ENCODE results near the gene ZNF646.
A peak's percentile ranks its signal among the peaks of the same experiment; 100 is the strongest.

The ZNF646 gene

DNA sequence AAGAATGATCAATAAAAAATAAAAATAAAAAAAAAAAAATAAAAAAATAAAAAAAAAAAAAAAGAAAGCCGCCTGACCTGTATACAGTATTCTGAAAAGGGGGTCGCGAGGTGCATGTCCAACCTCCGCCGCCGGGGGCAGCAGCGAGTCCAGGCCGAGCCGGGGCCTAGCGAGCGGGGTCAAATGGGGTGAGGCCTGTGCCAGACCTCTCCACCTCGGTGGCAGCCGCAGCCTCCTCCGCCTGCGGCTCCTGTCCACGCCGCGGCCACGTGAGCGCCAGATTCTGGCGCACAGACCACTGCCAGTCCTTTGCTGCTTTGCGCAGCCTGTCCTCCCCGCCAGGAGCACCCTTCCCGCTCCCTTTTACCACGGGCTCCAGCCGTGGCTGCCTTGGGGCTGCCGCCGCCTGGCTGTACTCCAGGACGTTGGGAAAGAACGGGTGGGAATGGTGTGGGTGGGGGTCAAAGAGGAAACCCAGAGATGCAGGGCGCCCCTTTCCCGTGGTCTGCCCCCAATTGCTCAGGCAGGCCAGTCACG, 31.5 kb downstream of the ZNF646 start:
- H3K18ac ChIP-seq (ENCODE audit: low read length), result no peak overlapping the region
- H3K14ac ChIP-seq (ENCODE audit: low read length), result no peak overlapping the region
- H3K27me3 ChIP-seq (ENCODE audit: insufficient read depth, low read length), result no peaks in the 10 kb centered on the region
- H4K12ac ChIP-seq (ENCODE audit: low read depth, low read length), result no peak overlapping the region
- H3K36me3 ChIP-seq (ENCODE audit: control insufficient read depth in 1 of 2, insufficient read depth in 2 of 2, low read length in 2 of 2), result peaks cover 15 to 17% of the 10 kb centered on the region in 2 experiments
- H3K4ac ChIP-seq (ENCODE audit: low read depth, low read length), result no peak overlapping the region
- H3K23ac ChIP-seq (ENCODE audit: low read length), result no peak overlapping the region
- no peak overlapping the region for H2AK5ac ChIP-seq (ENCODE audit: low read length)
- H3K9ac ChIP-seq (ENCODE audit: low read length), result no peak overlapping the region
- peaks cover 0 to 14% of the 10 kb centered on the region in 2 experiments for H3K4me1 ChIP-seq (ENCODE audit: control insufficient read depth in 1 of 2, insufficient read depth in 2 of 2, low read length in 2 of 2)
- H3K79me2 ChIP-seq (ENCODE audit: control insufficient read depth, insufficient read depth, low read length, poor library complexity), result peaks cover 6% of the 10 kb centered on the region
- H3K9me3 ChIP-seq (ENCODE audit: insufficient read depth, low read depth, low read length), result peaks cover 3% of the 10 kb centered on the region
- H3K27ac ChIP-seq (ENCODE audit: low read depth, low read length), result no peak overlapping the region
- H4K8ac ChIP-seq (ENCODE audit: low read depth, low read length), result no peak overlapping the region
- no peak overlapping the region for H2BK12ac ChIP-seq (ENCODE audit: low read length)
- peak; percentile 69 to 87 for DNase-seq
- no peak overlapping the region for H4K91ac ChIP-seq (ENCODE audit: low read depth, low read length)
- WGBS (ENCODE audit: extremely low coverage, insufficient coverage, insufficient read length), result no CpG with 5 or more reads among the region's 33 CpGs
- peak overlapping the region; percentile 29 for H3K4me2 ChIP-seq (ENCODE audit: low read length)
- H2BK120ac ChIP-seq (ENCODE audit: insufficient read depth, low read length, poor library complexity), result no peak overlapping the region
- peaks cover 6% of the 10 kb centered on the region for H3K79me1 ChIP-seq (ENCODE audit: low read length)
- no peak overlapping the region for H2BK5ac ChIP-seq (ENCODE audit: low read depth, low read length, poor library complexity)
- peak overlapping the region; percentile 32 for H2AFZ ChIP-seq (ENCODE audit: insufficient read depth, low read length, poor library complexity)
- H3K4me3 ChIP-seq (ENCODE audit: low read depth, low read length), result no peak overlapping the region

DNA sequence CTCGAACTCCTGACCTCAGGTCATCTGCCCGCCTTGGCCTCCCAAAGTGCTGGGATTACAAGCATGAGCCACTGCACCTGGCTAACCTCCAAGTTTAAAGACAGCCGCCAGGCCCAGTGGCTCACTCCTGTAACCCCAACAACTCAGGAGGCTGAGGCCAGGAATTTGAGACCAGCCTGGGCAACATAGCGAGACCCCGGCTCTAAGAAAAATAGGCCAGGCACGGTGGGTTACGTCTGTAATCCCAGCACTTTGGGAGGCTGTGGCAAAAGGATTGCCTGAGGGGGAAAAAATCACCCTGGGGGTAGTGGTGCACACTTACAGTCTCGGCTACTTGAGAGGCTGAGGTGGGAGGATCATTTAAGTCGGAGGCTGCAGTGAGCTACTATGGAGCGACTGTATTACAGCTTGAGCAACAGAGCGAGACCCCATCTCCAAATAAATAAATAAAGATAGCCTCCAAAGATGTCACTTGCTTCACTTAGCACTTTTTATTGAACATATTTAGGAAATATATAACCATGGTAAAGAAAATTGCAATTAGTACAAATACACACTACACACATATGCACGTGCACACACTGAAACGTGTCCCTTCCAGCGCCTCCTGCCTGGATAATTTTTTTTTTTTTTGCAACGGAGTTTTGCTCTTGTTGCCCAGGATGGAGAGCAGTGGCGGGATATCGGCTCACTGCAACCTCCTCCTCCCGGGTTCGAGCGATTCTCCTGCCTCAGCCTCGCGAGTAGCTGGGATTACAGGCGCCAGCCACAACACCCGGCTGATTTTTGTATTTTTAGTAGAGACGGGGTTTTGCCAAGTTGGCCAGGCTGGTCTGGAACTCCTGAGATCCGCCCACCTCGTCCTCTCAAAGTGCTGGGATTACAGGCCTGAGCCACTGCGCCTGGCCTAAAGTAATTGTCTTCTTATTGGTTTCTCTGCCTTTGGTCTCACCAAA, 32.6 kb downstream of the ZNF646 start:
- Histone ChIP-seq H3K4me3 (ENCODE audit: low read depth, low read length) (no peak overlapping the region), H2BK5ac (ENCODE audit: low read depth, low read length, poor library complexity) (no peak overlapping the region), H3K36me3 (ENCODE audit: control insufficient read depth in 1 of 2, insufficient read depth in 2 of 2, low read length in 2 of 2) (peaks cover 26 to 27% of the 10 kb centered on the region in 2 experiments), H2AFZ (ENCODE audit: insufficient read depth, low read length, poor library complexity) (no peak overlapping the region), H3K79me2 (ENCODE audit: control insufficient read depth, insufficient read depth, low read length, poor library complexity) (peaks cover 6% of the 10 kb centered on the region), H3K9me3 (ENCODE audit: insufficient read depth, low read depth, low read length) (peaks cover 3% of the 10 kb centered on the region), H3K9ac (ENCODE audit: low read length) (no peak overlapping the region), H4K91ac (ENCODE audit: low read depth, low read length) (no peak overlapping the region), H4K8ac (ENCODE audit: low read depth, low read length) (no peak overlapping the region), H3K27ac (ENCODE audit: low read depth, low read length) (no peak overlapping the region), H2AK5ac (ENCODE audit: low read length) (no peak overlapping the region), H3K27me3 (ENCODE audit: insufficient read depth, low read length) (no peaks in the 10 kb centered on the region), H3K4me2 (ENCODE audit: low read length) (no peak overlapping the region), H3K23ac (ENCODE audit: low read length) (no peak overlapping the region), H4K12ac (ENCODE audit: low read depth, low read length) (no peak overlapping the region), H2BK120ac (ENCODE audit: insufficient read depth, low read length, poor library complexity) (no peak overlapping the region), H3K4me1 (ENCODE audit: control insufficient read depth in 1 of 2, insufficient read depth in 2 of 2, low read length in 2 of 2) (peaks cover 0 to 14% of the 10 kb centered on the region in 2 experiments), H2BK12ac (ENCODE audit: low read length) (no peak overlapping the region), H3K79me1 (ENCODE audit: low read length) (peaks cover 6% of the 10 kb centered on the region), H3K4ac (ENCODE audit: low read depth, low read length) (no peak overlapping the region), H3K18ac (ENCODE audit: low read length) (no peak overlapping the region), H3K14ac (ENCODE audit: low read length) (no peak overlapping the region)
- WGBS (ENCODE audit: extremely low coverage, insufficient coverage, insufficient read length), result no CpG with 5 or more reads among the region's 28 CpGs
- DNase-seq, result no peak

DNA sequence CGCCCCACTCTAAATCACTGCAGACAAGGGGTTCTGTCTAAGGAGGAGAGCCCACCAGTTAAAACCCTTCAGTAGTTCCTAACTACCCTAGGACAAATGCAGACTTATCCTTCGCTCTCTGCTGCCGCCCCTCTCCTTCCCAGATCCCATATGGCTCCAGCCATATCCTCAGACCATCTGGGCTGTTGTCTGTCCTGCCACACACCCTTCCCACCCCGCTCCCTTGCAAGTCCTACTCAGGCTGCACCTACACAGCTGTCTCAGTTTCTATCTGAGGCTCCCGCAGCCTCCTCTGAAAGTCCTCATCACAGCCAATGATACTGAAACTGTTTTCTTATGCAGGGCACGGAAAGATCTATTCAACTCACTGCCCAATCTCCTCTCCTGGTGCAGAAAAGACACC, 33.2 kb downstream of the ZNF646 start:
- DNase-seq, result no peak
- peaks cover 6% of the 10 kb centered on the region for H3K79me1 ChIP-seq (ENCODE audit: low read length)
- H3K4me2 ChIP-seq (ENCODE audit: low read length), result no peak overlapping the region
- no peaks in the 10 kb centered on the region for H3K27me3 ChIP-seq (ENCODE audit: insufficient read depth, low read length)
- no peak overlapping the region for H3K4ac ChIP-seq (ENCODE audit: low read depth, low read length)
- no peak overlapping the region for H3K27ac ChIP-seq (ENCODE audit: low read depth, low read length)
- no peak overlapping the region for H3K23ac ChIP-seq (ENCODE audit: low read length)
- H3K18ac ChIP-seq (ENCODE audit: low read length), result no peak overlapping the region
- H3K4me3 ChIP-seq (ENCODE audit: low read depth, low read length), result no peak overlapping the region
- no CpG with 5 or more reads among the region's 6 CpGs for WGBS (ENCODE audit: extremely low coverage, insufficient coverage, insufficient read length)
- no peak overlapping the region for H3K14ac ChIP-seq (ENCODE audit: low read length)
- no peak overlapping the region for H4K91ac ChIP-seq (ENCODE audit: low read depth, low read length)
- peaks cover 6% of the 10 kb centered on the region for H3K79me2 ChIP-seq (ENCODE audit: control insufficient read depth, insufficient read depth, low read length, poor library complexity)
- peaks cover 0 to 14% of the 10 kb centered on the region in 2 experiments for H3K4me1 ChIP-seq (ENCODE audit: control insufficient read depth in 1 of 2, insufficient read depth in 2 of 2, low read length in 2 of 2)
- no peak overlapping the region for H3K9ac ChIP-seq (ENCODE audit: low read length)
- H4K12ac ChIP-seq (ENCODE audit: low read depth, low read length), result no peak overlapping the region
- H4K8ac ChIP-seq (ENCODE audit: low read depth, low read length), result no peak overlapping the region
- peaks cover 3% of the 10 kb centered on the region for H3K9me3 ChIP-seq (ENCODE audit: insufficient read depth, low read depth, low read length)
- no peak overlapping the region for H2BK5ac ChIP-seq (ENCODE audit: low read depth, low read length, poor library complexity)
- H2AK5ac ChIP-seq (ENCODE audit: low read length), result no peak overlapping the region
- no peak overlapping the region for H2AFZ ChIP-seq (ENCODE audit: insufficient read depth, low read length, poor library complexity)
- peaks cover 33 to 34% of the 10 kb centered on the region in 2 experiments for H3K36me3 ChIP-seq (ENCODE audit: control insufficient read depth in 1 of 2, insufficient read depth in 2 of 2, low read length in 2 of 2)
- no peak overlapping the region for H2BK12ac ChIP-seq (ENCODE audit: low read length)
- no peak overlapping the region for H2BK120ac ChIP-seq (ENCODE audit: insufficient read depth, low read length, poor library complexity)

DNA sequence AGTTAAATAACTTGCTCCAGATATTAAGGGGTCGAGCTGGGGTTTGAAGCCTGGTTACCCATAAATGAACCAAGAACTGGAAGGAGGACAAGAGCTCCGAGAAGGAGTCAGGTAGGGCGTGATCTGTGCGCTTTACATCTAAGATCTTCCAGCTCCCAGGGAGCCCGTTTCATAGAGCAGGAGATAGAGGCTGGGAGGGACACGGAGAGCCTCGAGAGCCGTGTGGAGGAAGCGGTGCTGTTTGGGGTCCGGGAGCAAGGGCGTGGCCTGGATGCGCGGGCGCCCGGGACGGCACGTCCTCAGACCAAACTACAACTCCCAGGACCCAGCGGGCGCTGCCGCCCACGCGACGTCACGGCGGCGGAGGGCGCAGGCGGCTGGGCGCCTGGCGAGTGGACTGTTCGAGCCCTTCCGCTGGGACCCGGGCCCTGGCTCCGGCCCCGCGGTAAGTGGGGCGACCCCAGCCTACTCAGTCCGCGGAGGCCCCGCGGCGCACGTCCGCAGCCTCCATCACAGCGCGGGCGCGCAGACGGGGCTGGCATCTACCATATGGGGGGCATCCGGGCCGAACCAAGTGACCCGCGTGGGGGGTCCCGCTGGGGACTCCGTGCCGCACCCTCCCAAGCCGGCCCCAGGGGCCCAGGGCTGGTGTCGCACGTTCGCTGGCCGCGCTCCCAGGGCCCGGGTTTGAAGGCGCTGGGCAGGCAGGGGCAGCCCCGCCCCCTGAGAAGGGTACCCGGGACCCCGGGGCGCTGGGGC, 34.0 kb downstream of the ZNF646 start, which contains the start of gene BCKDK:
Gene BCKDK (plus strand): TSS at position 352 of the 759 bp plus-strand sequence. CDS start 838 bp downstream, outside the sequence.
- Histone ChIP-seq H3K9ac (ENCODE audit: low read length) (peak within 1 kb of the TSS; percentile 93), H2BK5ac (ENCODE audit: low read depth, low read length, poor library complexity) (peak within 1 kb of the TSS; percentile 78), H3K27me3 (ENCODE audit: insufficient read depth, low read length) (no peaks in the 10 kb centered on the region), H3K4me2 (ENCODE audit: low read length) (peak within 1 kb of the TSS; percentile 92), H2BK120ac (ENCODE audit: insufficient read depth, low read length, poor library complexity) (peak within 1 kb of the TSS; percentile 94), H4K12ac (ENCODE audit: low read depth, low read length) (peak within 1 kb of the TSS; percentile 96), H3K14ac (ENCODE audit: low read length) (peak within 1 kb of the TSS; percentile 99), H2AK5ac (ENCODE audit: low read length) (peak within 1 kb of the TSS; percentile 83), H3K4ac (ENCODE audit: low read depth, low read length) (peak within 1 kb of the TSS; percentile 96), H3K27ac (ENCODE audit: low read depth, low read length) (no peak within 1 kb of the TSS), H4K91ac (ENCODE audit: low read depth, low read length) (peak within 1 kb of the TSS; percentile 97), H3K79me2 (ENCODE audit: control insufficient read depth, insufficient read depth, low read length, poor library complexity) (peaks cover 6% of the 10 kb centered on the region), H3K4me3 (ENCODE audit: low read depth, low read length) (peak within 1 kb of the TSS; percentile 97), H3K18ac (ENCODE audit: low read length) (peak within 1 kb of the TSS; percentile 95), H2BK12ac (ENCODE audit: low read length) (no peak within 1 kb of the TSS), H2AFZ (ENCODE audit: insufficient read depth, low read length, poor library complexity) (peak within 1 kb of the TSS; percentile 100), H4K8ac (ENCODE audit: low read depth, low read length) (peak within 1 kb of the TSS; percentile 98), H3K9me3 (ENCODE audit: insufficient read depth, low read depth, low read length) (peaks cover 2% of the 10 kb centered on the region), H3K4me1 (ENCODE audit: control insufficient read depth in 1 of 2, insufficient read depth in 2 of 2, low read length in 2 of 2) (peaks cover 0 to 14% of the 10 kb centered on the region in 2 experiments), H3K79me1 (ENCODE audit: low read length) (peaks cover 6% of the 10 kb centered on the region), H3K36me3 (ENCODE audit: control insufficient read depth in 1 of 2, insufficient read depth in 2 of 2, low read length in 2 of 2) (peaks cover 36 to 40% of the 10 kb centered on the region in 2 experiments), H3K23ac (ENCODE audit: low read length) (no peak within 1 kb of the TSS)
- WGBS (ENCODE audit: extremely low coverage, insufficient coverage, insufficient read length), result no CpG with 5 or more reads among the region's 68 CpGs
- DNase-seq, result peak in 1 of 2 donors; percentile 56

Measured in trophoblast cell (in vitro differentiated cells and primary cell).